ENCODE results near the gene GLTP.

DNA sequence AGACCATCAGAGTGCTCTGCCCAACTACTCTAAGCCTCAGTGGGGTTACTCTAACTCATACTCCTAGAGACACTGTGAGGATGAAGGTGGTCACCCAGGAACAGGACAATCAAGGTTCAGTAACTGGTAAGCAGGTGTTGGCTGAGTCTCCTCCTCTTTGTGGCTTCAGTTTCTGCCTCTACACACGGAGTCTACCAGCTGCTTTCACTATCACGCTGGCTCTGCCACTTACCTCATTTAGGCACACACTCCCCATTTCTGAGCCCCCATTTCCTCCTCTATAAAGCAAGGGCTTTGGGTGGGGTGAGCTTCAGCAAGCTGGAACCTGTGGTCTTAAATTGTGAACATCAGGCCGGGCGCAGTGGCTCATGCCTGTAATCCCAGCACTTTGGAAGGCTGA is 12.4 kb upstream of the GLTP start:
- TF ChIP-seq, protein P1, sequence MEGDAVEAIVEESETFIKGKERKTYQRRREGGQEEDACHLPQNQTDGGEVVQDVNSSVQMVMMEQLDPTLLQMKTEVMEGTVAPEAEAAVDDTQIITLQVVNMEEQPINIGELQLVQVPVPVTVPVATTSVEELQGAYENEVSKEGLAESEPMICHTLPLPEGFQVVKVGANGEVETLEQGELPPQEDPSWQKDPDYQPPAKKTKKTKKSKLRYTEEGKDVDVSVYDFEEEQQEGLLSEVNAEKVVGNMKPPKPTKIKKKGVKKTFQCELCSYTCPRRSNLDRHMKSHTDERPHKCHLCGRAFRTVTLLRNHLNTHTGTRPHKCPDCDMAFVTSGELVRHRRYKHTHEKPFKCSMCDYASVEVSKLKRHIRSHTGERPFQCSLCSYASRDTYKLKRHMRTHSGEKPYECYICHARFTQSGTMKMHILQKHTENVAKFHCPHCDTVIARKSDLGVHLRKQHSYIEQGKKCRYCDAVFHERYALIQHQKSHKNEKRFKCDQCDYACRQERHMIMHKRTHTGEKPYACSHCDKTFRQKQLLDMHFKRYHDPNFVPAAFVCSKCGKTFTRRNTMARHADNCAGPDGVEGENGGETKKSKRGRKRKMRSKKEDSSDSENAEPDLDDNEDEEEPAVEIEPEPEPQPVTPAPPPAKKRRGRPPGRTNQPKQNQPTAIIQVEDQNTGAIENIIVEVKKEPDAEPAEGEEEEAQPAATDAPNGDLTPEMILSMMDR (IDR thresholded peaks at IDR 0.05; ENCODE audit: poor library complexity) = no peak
- TF ChIP-seq EZH2 (IDR thresholded peaks at IDR 0.05; ENCODE audit: borderline replicate concordance) (no peak), EZH2phosphoT487 (IDR thresholded peaks at IDR 0.05; ENCODE audit: low read depth, severe bottlenecking, unreplicated experiment) (no peak)
